ENCODE results near the gene ELL2.
"Not testable (repeated sequence)": the region's sequence is repeated elsewhere in the genome, so short reads cannot be mapped to it uniquely, and the experiment has no call there.

The ELL2 gene

DNA sequence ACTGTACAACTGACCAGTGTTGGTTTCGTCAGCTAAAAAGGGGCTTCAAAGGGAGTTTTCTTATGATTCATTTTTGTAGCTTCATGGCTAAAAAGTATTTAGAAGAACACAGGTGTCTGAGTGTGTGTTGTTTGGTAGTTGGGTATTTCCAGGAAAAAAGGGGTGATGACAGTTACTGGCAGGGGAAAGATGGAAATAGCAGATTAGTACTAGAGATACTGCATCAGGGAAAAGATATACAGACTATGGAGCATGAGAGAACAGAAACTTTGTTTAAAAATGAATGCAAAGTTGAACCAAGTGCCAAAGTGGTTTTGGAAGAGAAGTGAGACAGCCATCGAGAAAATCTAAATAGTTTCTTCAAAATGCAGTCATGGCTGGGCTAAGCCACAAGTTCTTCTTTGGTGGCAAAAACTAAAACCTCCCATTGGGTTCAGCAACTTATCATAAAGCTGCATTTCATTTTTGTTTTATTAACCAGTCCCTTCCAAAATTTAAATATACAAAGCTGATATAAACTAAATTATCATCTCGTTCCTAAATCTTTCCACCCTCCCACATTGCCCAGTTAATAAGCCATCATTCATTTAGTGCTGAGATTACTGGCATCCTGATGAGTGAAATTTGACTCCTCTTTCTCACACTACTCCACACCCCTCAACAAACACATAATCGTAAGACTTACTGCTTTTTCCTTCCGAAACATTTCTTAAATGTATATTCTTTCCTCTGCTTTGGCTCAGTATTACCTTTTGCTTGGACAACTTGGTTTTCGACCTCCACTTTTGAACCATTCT lies 33.5 kb downstream of the ELL2 start:
- no peak for DNase-seq

DNA sequence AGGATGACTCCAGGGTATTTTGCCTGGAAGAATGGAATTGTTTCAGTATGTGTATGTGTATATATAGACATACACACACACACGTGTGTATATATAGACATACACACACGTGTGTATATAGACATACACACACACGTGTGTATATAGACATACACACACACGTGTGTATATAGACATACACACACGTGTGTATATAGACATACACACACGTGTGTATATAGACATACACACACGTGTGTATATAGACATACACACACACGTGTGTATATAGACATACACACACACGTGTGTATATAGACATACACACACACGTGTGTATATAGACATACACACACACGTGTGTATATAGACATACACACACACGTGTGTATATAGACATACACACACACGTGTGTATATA lies 34.4 kb downstream of the ELL2 start:
- not testable (repeated sequence) for DNase-seq

GRCh38 chr5:95925939-95926338 lies 35.7 kb downstream of the ELL2 start:
- DNase-seq = no peak

GRCh38 chr5:95925378-95925744 lies 36.3 kb downstream of the ELL2 start:
- DNase-seq = no peak

- DNase-seq = no peak
Observed at GRCh38 chr5:95924720-95925377, 36.8 kb downstream of the ELL2 start.

DNA sequence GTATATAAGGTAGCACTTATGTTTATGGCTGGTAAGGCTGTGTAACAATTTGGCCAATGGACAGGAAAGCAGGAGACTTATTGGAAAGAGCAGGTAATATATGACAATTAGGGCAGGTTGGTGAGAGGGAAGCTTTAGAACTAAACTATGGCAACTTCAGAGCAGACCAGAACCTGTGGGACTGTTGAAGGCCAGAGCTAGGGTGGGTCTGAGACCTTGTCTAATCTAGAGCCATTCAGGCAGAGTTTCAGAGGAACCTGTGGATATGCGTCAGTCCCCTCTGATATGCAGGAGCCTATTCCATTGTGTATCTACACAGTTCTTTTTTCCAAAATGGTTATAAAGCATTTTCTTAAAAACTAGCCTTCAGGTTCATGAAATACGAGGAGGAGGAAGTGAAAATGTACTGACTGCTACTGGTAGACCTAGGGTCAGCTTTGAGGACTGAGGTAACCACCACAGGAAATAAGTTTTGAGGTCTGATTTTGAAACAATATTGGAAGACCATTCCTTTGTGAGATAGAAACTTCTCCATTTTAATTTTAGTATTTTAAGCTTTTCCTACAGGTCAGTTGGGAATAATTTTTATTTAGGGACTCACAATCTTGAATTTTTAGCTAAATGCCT lies 37.6 kb downstream of the ELL2 start:
- no peak for DNase-seq

DNA sequence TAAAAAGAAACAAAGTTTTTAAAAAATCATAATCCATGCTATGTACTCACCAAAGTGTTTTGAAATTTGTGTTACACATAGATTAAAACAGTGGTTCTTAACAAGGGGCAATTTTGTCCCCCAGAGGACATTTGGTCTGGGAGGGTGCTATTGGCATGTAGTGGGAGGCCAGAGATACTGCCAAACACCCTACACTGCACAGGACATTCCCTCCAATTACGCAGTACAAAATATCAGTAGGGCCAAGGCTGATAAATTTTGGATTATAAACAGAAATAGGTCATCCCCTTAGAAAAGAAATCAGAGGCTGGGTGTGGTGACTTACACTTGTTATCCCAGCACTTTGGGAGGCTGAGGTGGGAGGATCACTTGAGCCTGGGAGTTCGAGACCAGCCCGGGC lies 38.9 kb downstream of the ELL2 start:
- DNase-seq = no peak

- no peak for DNase-seq
Observed at GRCh38 chr5:95921501-95921900, 40.1 kb downstream of the ELL2 start.

- DNase-seq = no peak
Observed at GRCh38 chr5:95920822-95921221, 40.8 kb downstream of the ELL2 start.

DNA sequence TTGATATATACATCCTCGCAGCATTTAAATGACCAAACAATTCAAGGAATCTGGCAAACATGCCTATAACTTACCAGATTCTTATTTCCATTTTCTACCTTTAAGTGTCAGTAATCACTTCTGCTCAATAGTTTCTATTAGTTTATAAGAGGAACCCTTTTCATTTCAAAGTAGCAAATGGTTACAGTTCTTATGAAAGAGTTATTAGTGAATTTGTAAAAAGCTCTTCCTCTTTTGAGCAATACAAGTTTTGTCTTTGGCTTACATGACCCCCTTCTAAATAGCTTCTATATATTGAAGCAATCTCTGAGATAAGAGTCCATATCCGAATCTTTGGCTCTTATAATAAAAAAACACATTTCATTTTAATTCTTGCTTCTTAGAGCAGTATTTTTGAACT lies 42.0 kb downstream of the ELL2 start:
- DNase-seq = no peak

GRCh38 chr5:95918421-95919006 lies 43.1 kb downstream of the ELL2 start:
- no peak for DNase-seq

DNA sequence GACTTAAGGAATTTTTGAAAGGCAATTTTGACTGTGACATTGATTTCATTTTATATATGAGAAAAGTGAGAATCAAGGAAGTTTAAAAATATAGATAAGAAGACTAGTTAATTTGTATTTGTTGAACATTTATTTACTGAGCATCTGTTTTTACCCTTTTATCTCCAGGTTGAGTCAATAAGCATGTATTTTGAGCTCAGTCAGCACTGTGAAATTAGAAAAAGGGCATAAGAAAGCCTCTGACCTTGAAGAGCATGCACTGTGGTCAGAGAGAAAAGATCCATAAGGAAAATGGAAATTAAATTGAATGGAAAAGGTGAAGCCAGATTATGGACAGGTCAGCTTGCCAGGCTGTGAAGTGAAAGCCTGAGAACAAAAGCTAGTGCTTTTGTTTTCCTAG lies 44.4 kb downstream of the ELL2 start:
- DNase-seq = no peak

DNA sequence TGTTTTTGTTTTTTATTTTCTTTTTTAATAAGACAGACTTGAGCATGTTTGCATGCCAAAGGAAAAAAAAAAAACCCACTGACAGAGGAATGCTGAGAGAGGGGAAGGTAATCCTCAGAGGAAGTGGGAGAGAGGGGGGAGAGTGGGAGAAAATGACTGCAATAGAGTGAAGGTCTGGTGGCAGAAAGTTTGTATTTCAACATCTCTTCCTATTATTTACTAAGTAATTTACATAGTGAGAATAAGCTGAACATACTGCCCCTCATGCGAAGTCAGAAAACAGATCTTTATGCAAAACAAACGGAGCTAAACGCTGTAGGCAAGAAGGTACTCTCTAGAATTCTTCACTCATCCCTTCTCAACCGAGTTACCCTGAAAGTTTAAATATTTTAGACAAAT lies 45.0 kb downstream of the ELL2 start:
- DNase-seq = no peak

DNA sequence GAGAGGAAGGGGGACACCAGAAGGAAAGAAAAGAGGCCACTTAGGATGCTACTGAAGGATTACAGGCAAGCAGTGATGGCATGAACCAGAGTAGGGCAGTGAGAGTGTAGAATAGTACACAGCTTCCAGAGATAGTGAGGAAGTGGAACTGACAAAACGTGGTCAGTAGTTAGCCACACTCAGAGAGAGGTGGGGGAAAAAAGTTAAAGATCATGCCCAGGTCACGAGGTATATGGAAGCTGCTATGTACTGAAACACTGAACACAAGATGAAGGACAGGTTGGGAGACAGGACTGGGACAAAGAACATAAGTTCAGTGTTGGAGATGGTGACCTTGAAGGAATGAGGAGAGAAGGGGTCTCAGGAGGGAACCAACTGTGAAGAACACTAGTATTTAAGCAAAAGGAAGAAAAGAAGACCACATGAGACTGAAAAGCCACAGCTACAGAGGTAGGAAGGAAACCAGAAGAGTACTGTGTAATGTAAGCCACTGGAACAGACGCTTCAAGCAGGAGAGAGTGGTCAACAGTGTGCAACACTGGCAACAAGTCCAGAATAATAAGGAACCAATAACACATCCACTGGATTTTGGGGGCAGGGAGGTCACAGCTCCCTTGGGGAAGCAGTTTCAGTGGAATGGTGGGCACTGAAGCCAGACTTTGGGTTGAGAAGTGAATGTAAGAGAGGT lies 45.5 kb downstream of the ELL2 start:
- no peak for DNase-seq

DNA sequence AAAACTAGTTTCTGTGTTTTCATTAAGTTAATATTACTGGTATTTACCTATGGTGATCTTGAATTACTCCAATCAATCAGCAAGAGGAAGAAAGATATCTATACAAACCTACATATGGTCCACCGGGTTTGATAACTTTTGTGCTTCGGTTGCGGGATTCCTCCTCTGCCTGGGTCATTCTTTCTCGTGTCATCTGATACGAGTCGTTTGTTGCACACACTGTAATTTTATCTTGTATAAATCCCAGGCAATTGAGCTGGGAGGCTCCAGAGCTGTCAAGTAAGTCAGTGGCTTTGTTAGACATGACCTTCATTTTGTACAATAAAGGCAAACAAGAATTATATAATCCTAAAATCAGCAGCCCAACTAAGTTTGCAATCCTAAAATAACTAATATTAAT lies 48.0 kb downstream of the ELL2 start:
- DNase-seq = no peak

GRCh38 chr5:95912029-95912428 lies 49.6 kb downstream of the ELL2 start:
- DNase-seq = no peak

GRCh38 chr5:95910521-95910920 lies 51.1 kb downstream of the ELL2 start:
- DNase-seq = no peak

DNA sequence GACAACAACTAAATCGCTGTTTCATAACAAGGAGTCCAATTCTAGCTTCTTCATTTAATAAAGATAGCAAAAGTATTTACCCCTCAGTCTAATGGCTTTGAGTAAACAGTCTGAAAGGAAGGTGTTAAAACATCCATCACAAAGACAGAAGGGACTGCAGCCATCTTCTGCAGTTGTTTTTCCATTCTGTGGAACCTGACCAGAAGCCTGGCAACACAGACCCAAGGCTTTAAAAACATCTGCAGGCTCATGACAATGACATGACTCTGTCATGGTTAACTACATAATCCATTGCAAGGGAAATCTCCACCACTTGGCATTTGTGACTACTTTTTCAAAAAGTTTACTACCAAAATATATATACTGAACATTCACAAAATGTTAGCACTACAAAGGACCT lies 51.9 kb downstream of the ELL2 start:
- no peak for DNase-seq

DNA sequence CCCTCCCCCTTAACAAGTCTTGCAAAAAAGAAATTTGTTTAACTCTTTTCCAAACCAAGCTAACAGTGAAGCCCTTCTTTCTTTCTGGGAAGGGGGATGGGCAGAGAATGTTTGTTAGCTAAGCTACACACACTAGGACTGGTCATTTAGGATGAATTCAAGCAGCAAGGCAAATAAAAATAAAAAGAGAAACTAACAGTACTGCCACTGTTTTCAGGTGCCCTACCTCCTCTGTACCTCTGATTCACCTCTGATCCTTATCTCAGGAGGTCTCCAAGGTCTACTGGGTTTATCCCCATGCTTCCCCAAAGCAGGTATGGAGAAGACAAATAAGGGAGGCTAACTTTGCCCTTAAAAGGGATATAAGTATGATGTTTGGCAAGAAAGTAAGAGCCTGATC lies 52.9 kb downstream of the ELL2 start:
- no peak for DNase-seq

DNA sequence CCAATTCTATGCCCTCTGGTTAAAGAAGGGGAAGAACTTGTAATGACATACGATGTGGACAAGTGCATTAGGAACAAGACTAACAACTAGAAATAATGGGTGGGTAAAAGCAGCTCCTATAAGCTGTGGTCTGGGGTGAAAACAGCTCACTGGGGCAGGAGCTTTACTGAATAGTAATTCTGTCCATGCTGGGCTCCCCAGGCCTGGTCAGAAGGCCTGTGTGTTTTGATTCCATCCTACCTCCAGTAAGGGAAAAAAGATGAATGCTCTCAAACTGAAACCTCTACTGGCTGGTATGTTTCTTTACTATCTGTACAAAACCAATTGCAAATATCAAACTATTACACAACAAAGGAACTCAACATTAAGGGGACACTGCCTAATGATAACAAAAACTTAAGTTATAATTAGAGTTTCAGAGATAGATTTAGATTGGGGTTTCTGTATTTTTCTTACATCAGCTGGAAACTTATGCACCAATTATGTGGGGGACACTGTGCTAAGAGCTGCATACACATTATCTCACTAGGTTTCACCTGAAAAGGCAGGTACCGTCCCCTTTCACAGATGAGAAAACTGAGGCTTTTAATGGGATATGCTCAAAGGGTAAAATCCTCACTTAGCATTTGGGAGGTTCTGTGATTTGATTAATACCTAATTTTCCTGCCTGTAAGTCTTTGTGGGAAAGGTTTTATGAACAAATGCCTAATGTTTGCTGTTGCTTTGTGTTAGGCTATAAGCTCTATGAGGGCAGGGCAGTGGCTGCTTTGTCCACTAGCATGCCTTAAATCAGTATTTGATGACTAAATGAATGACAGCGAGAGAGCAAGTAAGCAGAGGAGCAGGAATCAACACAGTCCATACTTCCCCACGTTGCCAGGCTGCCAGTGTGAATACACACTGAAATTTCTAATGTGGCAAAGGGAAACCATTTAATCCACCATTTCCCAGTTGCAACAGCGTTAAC lies 53.6 kb downstream of the ELL2 start:
- no peak for DNase-seq

GRCh38 chr5:95907067-95907705 lies 54.5 kb downstream of the ELL2 start:
- no peak for DNase-seq

- DNase-seq = not testable (repeated sequence)
Observed at GRCh38 chr5:95906398-95906797, 55.3 kb downstream of the ELL2 start.
